H1 (cell line): ENCODE data around the gene LHX5.
A peak's percentile ranks its signal among the peaks of the same experiment; 100 is the strongest.

Experiments
- CHD2 ChIP-seq: IDR thresholded peaks from 2 replicates; pipeline ENCODE4 v1.6.1; 2012; ENCODE audit warnings: low read length, improper control_type of control experiment
- EP300 ChIP-seq, 2 experiments: IDR thresholded peaks; 1 replicate in 1 of 2; 2 replicates in 1 of 2; pipeline ENCODE4 v1.6.1; 2011 to 2012; ENCODE audit warnings: low read depth in 2 of 2, low read length in 2 of 2, mild to moderate bottlenecking in 2 of 2, borderline replicate concordance in 1 of 2, inconsistent platforms in 1 of 2, moderate library complexity in 1 of 2
- KDM1A ChIP-seq: fragments of 200-600, 300-600 bp; sonication (generic); IDR thresholded peaks from 2 replicates; pipeline ENCODE4 v1.7.1; 2016; ENCODE audit warnings: mild to moderate bottlenecking, low read length, borderline replicate concordance
- MAFK ChIP-seq: IDR thresholded peaks from 2 replicates; pipeline ENCODE4 v1.6.1; 2012; ENCODE audit warnings: low read depth, mild to moderate bottlenecking, improper control_type of control experiment, low read length
- POLR2AphosphoS5 ChIP-seq: IDR thresholded peaks from 2 replicates; pipeline ENCODE4 v1.6.1; 2011; ENCODE audit warnings: low read depth, low read length
- RFX5 ChIP-seq: IDR thresholded peaks from 2 replicates; pipeline ENCODE4 v1.6.1; 2011; ENCODE audit warnings: low read depth, low read length, improper control_type of control experiment, borderline replicate concordance
- SP1 ChIP-seq: IDR thresholded peaks from 2 replicates; pipeline ENCODE4 v1.6.1; 2011; ENCODE audit warnings: low read depth, low read length
- SUZ12 ChIP-seq: fragments of 200-600 bp; sonication (generic); IDR thresholded peaks from 2 replicates; pipeline ENCODE4 v1.6.1; 2012; ENCODE audit warnings: mild to moderate bottlenecking, inconsistent platforms, low read length, moderate library complexity, mixed read lengths
- TAF1 ChIP-seq: IDR thresholded peaks from 2 replicates; pipeline ENCODE4 v1.6.1; 2011; ENCODE audit warnings: mild to moderate bottlenecking, low read depth, low read length
- TEAD4 ChIP-seq: IDR thresholded peaks from 2 replicates; pipeline ENCODE4 v1.6.1; 2012; ENCODE audit warnings: low read depth, low read length, inconsistent platforms, mixed read lengths
- ZNF274 ChIP-seq: IDR thresholded peaks from 2 replicates; pipeline ENCODE4 v1.7.0; 2012; ENCODE audit warnings: low read length, borderline replicate concordance; ENCODE audit errors: extremely low read depth
- TF ChIP-seq, protein P1 (sequence below), 3 experiments: IDR thresholded peaks; 1 replicate in 2 of 3; 2 replicates in 1 of 3; pipeline versions ENCODE4 v1.5.1 to v1.6.1; 2011; ENCODE audit warnings: low read length in 3 of 3, mild to moderate bottlenecking in 3 of 3, inconsistent platforms in 2 of 3, low read depth in 1 of 3, moderate library complexity in 1 of 3; ENCODE audit not compliant: insufficient read depth in 1 of 3; ENCODE audit errors: control extremely low read depth in 1 of 3
- TF ChIP-seq, protein P2 (sequence below): IDR thresholded peaks from 2 replicates; pipeline ENCODE4 v1.6.1; 2012; ENCODE audit warnings: inconsistent platforms

DNA sequence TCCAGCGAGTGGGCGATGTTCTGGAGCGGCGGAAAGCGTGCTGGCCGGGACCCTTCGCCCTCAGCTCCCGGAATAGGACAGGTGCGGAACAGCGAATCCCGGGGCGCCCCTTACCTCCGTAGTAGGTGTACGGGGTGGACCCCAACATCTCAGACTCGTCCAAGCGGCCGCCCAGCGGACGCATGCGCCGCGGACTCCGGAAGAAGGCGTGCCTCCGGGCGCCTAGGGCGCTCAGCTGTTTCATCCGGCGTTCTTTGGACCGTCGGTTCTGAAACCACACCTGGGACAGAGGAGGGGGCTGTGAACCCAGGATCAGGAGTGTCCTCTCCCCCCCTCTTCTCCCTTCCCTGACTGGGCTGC, 4.5 kb downstream of the LHX5 start:
- TF ChIP-seq EP300 (IDR thresholded peaks at IDR 0.05; ENCODE audit: borderline replicate concordance in 1 of 2, low read depth in 2 of 2, low read length in 2 of 2) (no peak), RFX5 (no peak), TEAD4 (no peak), KDM1A (no peak), TAF1 (no peak), SUZ12 (peak; percentile 56; the same call in 1 of the 2 replicates), ZNF274 (no peak), POLR2AphosphoS5 (no peak), SP1 (no peak), CHD2 (no peak), MAFK (no peak)
- TF ChIP-seq, protein P1, sequence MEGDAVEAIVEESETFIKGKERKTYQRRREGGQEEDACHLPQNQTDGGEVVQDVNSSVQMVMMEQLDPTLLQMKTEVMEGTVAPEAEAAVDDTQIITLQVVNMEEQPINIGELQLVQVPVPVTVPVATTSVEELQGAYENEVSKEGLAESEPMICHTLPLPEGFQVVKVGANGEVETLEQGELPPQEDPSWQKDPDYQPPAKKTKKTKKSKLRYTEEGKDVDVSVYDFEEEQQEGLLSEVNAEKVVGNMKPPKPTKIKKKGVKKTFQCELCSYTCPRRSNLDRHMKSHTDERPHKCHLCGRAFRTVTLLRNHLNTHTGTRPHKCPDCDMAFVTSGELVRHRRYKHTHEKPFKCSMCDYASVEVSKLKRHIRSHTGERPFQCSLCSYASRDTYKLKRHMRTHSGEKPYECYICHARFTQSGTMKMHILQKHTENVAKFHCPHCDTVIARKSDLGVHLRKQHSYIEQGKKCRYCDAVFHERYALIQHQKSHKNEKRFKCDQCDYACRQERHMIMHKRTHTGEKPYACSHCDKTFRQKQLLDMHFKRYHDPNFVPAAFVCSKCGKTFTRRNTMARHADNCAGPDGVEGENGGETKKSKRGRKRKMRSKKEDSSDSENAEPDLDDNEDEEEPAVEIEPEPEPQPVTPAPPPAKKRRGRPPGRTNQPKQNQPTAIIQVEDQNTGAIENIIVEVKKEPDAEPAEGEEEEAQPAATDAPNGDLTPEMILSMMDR (IDR thresholded peaks at IDR 0.05; ENCODE audit: control extremely low read depth in 1 of 3, insufficient read depth in 1 of 3, low read depth in 1 of 3, low read length in 3 of 3) = no peak
- TF ChIP-seq, protein P2, sequence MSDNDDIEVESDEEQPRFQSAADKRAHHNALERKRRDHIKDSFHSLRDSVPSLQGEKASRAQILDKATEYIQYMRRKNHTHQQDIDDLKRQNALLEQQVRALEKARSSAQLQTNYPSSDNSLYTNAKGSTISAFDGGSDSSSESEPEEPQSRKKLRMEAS = no peak
